GM12878 (cell line): Measurements from ENCODE around the gene C7orf33. TPM values are rescaled to one million over a fixed set of nuclear protein-coding genes. Genes with fewer than 3 reads are reported as not detected.

ENCODE experiments used
- ATAC-seq: fragments of 200-7000 bp; cut with Tn5 transposase; 3 replicates; pipeline ENCODE4 v1.9.1; 2020; ENCODE audit warnings: mild to moderate bottlenecking, moderate library complexity
- BruUV-seq: library from RNA; stranded (reverse); fragments of 400-500 nt; replicated peaks from 2 replicates; lab custom pipeline; 2021; lab: Mats Ljungman, UMichigan
- CTCF ChIA-PET: fragments of 300-600 bp; sonication (Branson Sonifier 250); formaldehyde crosslinking; extraction: SDS; loops from one replicate; lab custom pipeline; 2021; ENCODE audit warnings: inconsistent platforms; lab: Yijun Ruan, JAX
- POLR2A ChIA-PET: fragments of 350-600 bp; formaldehyde crosslinking; extraction: SDS; loops from one replicate; lab custom pipeline; 2021; ENCODE audit warnings: inconsistent platforms; lab: Charles Lee
- RAD21 ChIA-PET: fragments of 300-600 bp; sonication (Branson Sonifier 250); formaldehyde crosslinking; loops from one replicate; lab custom pipeline; 2023; ENCODE audit warnings: antibody characterized with exemption; ENCODE audit not compliant: unreplicated experiment; lab: Charles Lee
- SMC1A ChIA-PET: fragments of 300-600 bp; sonication (Branson Sonifier 250); formaldehyde crosslinking; loops from one replicate; lab custom pipeline; 2023; ENCODE audit not compliant: unreplicated experiment, uncharacterized antibody; lab: Charles Lee
- DNase-seq: peaks from one replicate; pipeline ENCODE4 v3.0.0-alpha.2; 2011; ENCODE audit warnings: low read depth, low spot score
- FAIRE-seq: peaks from 3 replicates; lab custom pipeline; 2011; peaks lifted over from hg19 to GRCh38; lab: Jason Lieb, UNC
- H2AFZ ChIP-seq: 2 replicates; pipeline ENCODE4 v1.6.0; 2011; ENCODE audit warnings: low read depth, low read length, control low read depth; ENCODE audit not compliant: control insufficient read depth
- H3K27ac ChIP-seq: 2 replicates; pipeline ENCODE4 v1.5.1; 2011; ENCODE audit warnings: control low read depth; ENCODE audit not compliant: control insufficient read depth, insufficient read depth
- H3K27me3 ChIP-seq, 2 experiments: replicated peaks in 1 of 2; 2 replicates each; pipeline versions ENCODE4 v1.6.0 to v1.6.1; 2011; ENCODE audit warnings: low read length in 1 of 2; ENCODE audit not compliant: control insufficient read depth in 2 of 2, insufficient read depth in 2 of 2
- H3K36me3 ChIP-seq, 2 experiments: 2 replicates each; pipeline ENCODE4 v1.5.1; 2011; ENCODE audit warnings: low read length in 1 of 2; ENCODE audit not compliant: control insufficient read depth in 2 of 2, insufficient read depth in 2 of 2
- H3K4me1 ChIP-seq: 2 replicates; pipeline ENCODE4 v1.6.1; 2011; ENCODE audit warnings: mild to moderate bottlenecking, low read length, moderate library complexity, mixed read lengths; ENCODE audit not compliant: control insufficient read depth, insufficient read depth
- H3K4me2 ChIP-seq: 2 replicates; pipeline ENCODE4 v1.6.0; 2011; ENCODE audit warnings: control low read depth; ENCODE audit not compliant: control insufficient read depth, insufficient read depth
- H3K4me3 ChIP-seq: fragments of 200-600 bp; sonication (generic); 2 replicates; pipeline ENCODE4 v1.5.1; 2016
- H3K79me2 ChIP-seq: 2 replicates; pipeline ENCODE4 v1.6.0; 2011; ENCODE audit warnings: low read length; ENCODE audit not compliant: control insufficient read depth, insufficient read depth
- H3K9ac ChIP-seq: 2 replicates; pipeline ENCODE4 v1.8.0; 2011; ENCODE audit warnings: low read length, control low read depth, mixed read lengths; ENCODE audit not compliant: control insufficient read depth, insufficient read depth
- H3K9me3 ChIP-seq: replicated peaks from 3 replicates; pipeline ENCODE4 v1.5.1; 2011; ENCODE audit warnings: mild to moderate bottlenecking, low read length; ENCODE audit not compliant: control insufficient read depth, insufficient read depth
- H4K20me1 ChIP-seq: 2 replicates; pipeline ENCODE4 v1.6.0; 2011; ENCODE audit not compliant: control insufficient read depth, insufficient read depth
- IRF3 ChIP-seq: fragments of 450-650 bp; IDR thresholded peaks from 2 replicates; pipeline ENCODE4 v1.6.1; 2014; ENCODE audit warnings: mild to moderate bottlenecking
- MTA2 ChIP-seq: fragments of 450-650 bp; IDR thresholded peaks from 2 replicates; pipeline ENCODE4 v1.6.1; 2016; ENCODE audit warnings: low read depth, mild to moderate bottlenecking, moderate library complexity
- PKNOX1 ChIP-seq: fragments of 450-650 bp; IDR thresholded peaks from 2 replicates; pipeline ENCODE4 v1.6.1; 2016; ENCODE audit warnings: mild to moderate bottlenecking
- ZNF24 ChIP-seq: fragments of 450-650 bp; IDR thresholded peaks from 2 replicates; pipeline ENCODE4 v1.6.1; 2017; ENCODE audit warnings: antibody characterized with exemption, mild to moderate bottlenecking
- ZZZ3 ChIP-seq: IDR thresholded peaks from 2 replicates; pipeline ENCODE4 v1.6.1; 2011; ENCODE audit warnings: low read depth; ENCODE audit not compliant: control insufficient read depth, insufficient read length
- WGBS: methylation state at CpG from one replicate; pipeline ENCODE4 v1.1.6; 2016; ENCODE audit warnings: low lambda C conversion rate; ENCODE audit not compliant: insufficient replicate concordance, insufficient coverage; ENCODE audit errors: missing lambda C conversion rate; 5-methylcytosine and 5-hydroxymethylcytosine counted together
- in situ Hi-C: fragments of 300-500 bp; cut with MboI; formaldehyde crosslinking; loops from 9 replicates; pipeline ENCODE4 v1.14.3; 2018; ENCODE audit warnings: mixed read lengths
- intact Hi-C: fragments of 100-400 bp; cut with micrococcal nuclease; formaldehyde crosslinking; loops from one replicate; pipeline ENCODE4 v1.14.2; 2022; ENCODE audit not compliant: unreplicated experiment
- polyA plus RNA-seq, 11 experiments: library from polyadenylated mRNA; depleted of rRNA in 4 of 11; unstranded in 6 of 11; stranded (reverse) in 5 of 11; fragments of >200 nt; fragmentation: Nextera tagmentation in 4 of 11; fragmentation: Illumina TruSeq in 1 of 11; extraction: Ambion mirVana in 4 of 11; extraction: Trizol in 1 of 11; gene quantifications; 1 replicate in 1 of 11; 2 replicates in 10 of 11; pipeline versions ENCODE4 v1.2.1 to v1.2.3, GENCODE V29; 2011 to 2016; ENCODE audit warnings: inconsistent platforms in 2 of 11, missing spikeins in 2 of 11, low read depth in 1 of 11
- total RNA-seq, 4 experiments: library from RNA; depleted of rRNA in 3 of 4; stranded (reverse); fragments of >200 nt in 3 of 4; fragmentation: Illumina TruSeq in 1 of 4; extraction: Trizol in 1 of 4; gene quantifications; 2 replicates each; pipeline versions ENCODE4 v1.2.1 to v1.2.3, GENCODE V29; 2013 to 2021
- TF ChIP-seq, protein P1 (sequence below): IDR thresholded peaks from 2 replicates; pipeline ENCODE4 v1.6.1; 2011; ENCODE audit warnings: low read depth, low read length, improper control_type of control experiment, borderline replicate concordance

Gene C7orf33
- total and polyA plus RNA-seq, 10 of the 15 experiments (the other 5 are each of a cell fraction or from before 2014, with no cell fraction given): not detected

- no peak for TF ChIP-seq ZZZ3
- CTCF ChIA-PET: no interaction called here
- WGBS: 56% methylated on average over 4 of the region's 4 CpGs
- Histone ChIP-seq H3K4me3 (no peak overlapping the region), H3K4me1 (no peaks in the 10 kb centered on the region), H3K9me3 (peaks cover 3% of the 10 kb centered on the region; the same call in 2 of the 3 replicates), H4K20me1 (no peaks in the 10 kb centered on the region), H3K79me2 (no peaks in the 10 kb centered on the region), H3K27ac (no peak overlapping the region), H3K27me3 (no peaks in the 10 kb centered on the region), H3K36me3 (no peaks in the 10 kb centered on the region), H2AFZ (no peak overlapping the region), H3K9ac (no peak overlapping the region), H3K4me2 (no peak overlapping the region)
- DNase-seq (no peak), ATAC-seq (no peak), FAIRE-seq (no peak)
- RAD21 ChIA-PET: no interaction called here
- SMC1A ChIA-PET: no interaction called here
- intact Hi-C loops (no loop called here), in situ Hi-C loops (no loop called here)
- BruUV-seq: no TSS peak
- POLR2A ChIA-PET: interaction anchor here (0.7 kb wide), 1 partner anchor 312 kb away, joined by 4 read pairs; no protein-coding TSS in a partner anchor
These were observed 16.6 kb downstream of the C7orf33 start for GRCh38 chr7:148607151-148607661.

DNA sequence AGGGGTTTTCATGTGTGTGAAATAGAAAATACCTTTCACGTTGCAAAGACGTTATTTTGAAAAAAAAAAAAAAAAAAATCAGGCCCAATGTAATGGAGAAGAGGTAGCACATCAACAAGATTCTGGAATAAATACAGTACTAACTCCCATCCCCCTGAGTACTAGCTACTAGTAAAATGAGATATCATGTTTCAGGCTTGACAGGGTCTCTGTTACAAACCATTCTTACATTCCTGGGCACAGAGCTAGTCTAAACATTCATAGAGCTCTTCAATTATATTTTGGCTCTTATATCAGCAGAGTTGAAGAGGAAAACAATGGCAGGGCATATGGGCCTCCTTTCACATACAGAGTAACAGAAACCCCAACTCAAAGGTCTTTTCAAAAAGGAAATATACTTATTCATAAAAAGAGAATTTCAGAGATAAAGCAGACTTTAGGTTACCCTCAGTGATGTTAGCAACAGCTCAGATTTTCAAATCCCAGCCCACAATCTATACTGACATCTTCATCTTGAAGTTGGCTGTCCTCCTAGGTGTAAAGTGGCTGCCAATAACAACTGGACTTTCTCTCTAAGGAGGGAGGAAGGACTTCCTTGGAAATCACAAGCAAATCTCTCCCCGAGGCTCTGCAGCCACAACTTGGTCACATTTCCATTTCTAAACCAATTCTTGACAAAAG, 18.6 kb downstream of the C7orf33 start:
- H3K27me3 ChIP-seq: no peaks in the 10 kb centered on the region
- peaks cover 3% of the 10 kb centered on the region; the same call in 2 of the 3 replicates for H3K9me3 ChIP-seq
- H3K4me1 ChIP-seq: no peaks in the 10 kb centered on the region
- 0% methylated on average over 3 of the region's 3 CpGs for WGBS
- ATAC-seq: no peak
- SMC1A ChIA-PET: interaction anchor here (1.7 kb wide), 1 partner anchor 35 kb away, joined by 4 read pairs; no protein-coding TSS in a partner anchor
- H4K20me1 ChIP-seq: no peaks in the 10 kb centered on the region
- RAD21 ChIA-PET: interaction anchor here (0.6 kb wide), 1 partner anchor 85 kb away, joined by 3 read pairs; no protein-coding TSS in a partner anchor
- no peak overlapping the region for H3K9ac ChIP-seq
- TF ChIP-seq MTA2 (no peak), IRF3 (no peak), PKNOX1 (no peak), ZNF24 (no peak)
- TF ChIP-seq, protein P1, sequence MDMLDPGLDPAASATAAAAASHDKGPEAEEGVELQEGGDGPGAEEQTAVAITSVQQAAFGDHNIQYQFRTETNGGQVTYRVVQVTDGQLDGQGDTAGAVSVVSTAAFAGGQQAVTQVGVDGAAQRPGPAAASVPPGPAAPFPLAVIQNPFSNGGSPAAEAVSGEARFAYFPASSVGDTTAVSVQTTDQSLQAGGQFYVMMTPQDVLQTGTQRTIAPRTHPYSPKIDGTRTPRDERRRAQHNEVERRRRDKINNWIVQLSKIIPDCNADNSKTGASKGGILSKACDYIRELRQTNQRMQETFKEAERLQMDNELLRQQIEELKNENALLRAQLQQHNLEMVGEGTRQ: no peak
- no TSS peak for BruUV-seq
- H3K79me2 ChIP-seq: no peaks in the 10 kb centered on the region
- CTCF ChIA-PET: interaction anchor here (0.8 kb wide), 1 partner anchor 22 kb away, joined by 4 read pairs; no protein-coding TSS in a partner anchor
- no peak overlapping the region for H3K4me2 ChIP-seq
- in situ Hi-C loops: no loop called here
- H3K4me3 ChIP-seq: no peak overlapping the region
- no peak overlapping the region for H2AFZ ChIP-seq
- FAIRE-seq: no peak
- no peak overlapping the region for H3K27ac ChIP-seq
- H3K36me3 ChIP-seq: no peaks in the 10 kb centered on the region
- DNase-seq: no peak
- POLR2A ChIA-PET: interaction anchor here (0.7 kb wide), 1 partner anchor 82 kb away, joined by 9 read pairs; no protein-coding TSS in a partner anchor
- intact Hi-C loops: no loop called here
